ENCODE data around the gene EDEM1.

DNA sequence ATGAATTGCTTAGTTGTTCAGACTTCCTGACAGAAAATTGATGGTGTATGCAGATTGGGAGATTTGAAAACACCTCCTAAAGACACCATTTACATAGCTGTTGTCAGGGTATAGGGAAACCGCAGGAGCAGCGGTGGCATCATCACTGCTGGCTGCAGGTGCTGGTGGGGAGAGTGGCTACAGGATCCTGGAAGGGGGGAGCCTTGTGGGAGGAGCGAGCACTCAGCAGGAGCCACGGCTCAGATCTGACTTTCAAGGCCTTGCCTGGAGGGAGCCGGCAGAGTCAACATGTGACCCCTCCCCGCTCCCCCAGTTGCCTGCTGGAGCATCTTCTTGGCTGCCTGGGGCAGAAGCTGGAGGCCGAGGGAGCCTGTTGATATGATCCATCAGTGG is 26.1 kb downstream of the EDEM1 start:
- TF ChIP-seq, protein P1, sequence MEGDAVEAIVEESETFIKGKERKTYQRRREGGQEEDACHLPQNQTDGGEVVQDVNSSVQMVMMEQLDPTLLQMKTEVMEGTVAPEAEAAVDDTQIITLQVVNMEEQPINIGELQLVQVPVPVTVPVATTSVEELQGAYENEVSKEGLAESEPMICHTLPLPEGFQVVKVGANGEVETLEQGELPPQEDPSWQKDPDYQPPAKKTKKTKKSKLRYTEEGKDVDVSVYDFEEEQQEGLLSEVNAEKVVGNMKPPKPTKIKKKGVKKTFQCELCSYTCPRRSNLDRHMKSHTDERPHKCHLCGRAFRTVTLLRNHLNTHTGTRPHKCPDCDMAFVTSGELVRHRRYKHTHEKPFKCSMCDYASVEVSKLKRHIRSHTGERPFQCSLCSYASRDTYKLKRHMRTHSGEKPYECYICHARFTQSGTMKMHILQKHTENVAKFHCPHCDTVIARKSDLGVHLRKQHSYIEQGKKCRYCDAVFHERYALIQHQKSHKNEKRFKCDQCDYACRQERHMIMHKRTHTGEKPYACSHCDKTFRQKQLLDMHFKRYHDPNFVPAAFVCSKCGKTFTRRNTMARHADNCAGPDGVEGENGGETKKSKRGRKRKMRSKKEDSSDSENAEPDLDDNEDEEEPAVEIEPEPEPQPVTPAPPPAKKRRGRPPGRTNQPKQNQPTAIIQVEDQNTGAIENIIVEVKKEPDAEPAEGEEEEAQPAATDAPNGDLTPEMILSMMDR (IDR thresholded peaks at IDR 0.05) = no peak
- TF ChIP-seq IRF2 (CRISPR knock-in tag; IDR thresholded peaks at IDR 0.05; ENCODE audit: borderline replicate concordance, low read depth) = no peak
- TF ChIP-seq, protein P2, sequence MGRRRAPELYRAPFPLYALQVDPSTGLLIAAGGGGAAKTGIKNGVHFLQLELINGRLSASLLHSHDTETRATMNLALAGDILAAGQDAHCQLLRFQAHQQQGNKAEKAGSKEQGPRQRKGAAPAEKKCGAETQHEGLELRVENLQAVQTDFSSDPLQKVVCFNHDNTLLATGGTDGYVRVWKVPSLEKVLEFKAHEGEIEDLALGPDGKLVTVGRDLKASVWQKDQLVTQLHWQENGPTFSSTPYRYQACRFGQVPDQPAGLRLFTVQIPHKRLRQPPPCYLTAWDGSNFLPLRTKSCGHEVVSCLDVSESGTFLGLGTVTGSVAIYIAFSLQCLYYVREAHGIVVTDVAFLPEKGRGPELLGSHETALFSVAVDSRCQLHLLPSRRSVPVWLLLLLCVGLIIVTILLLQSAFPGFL (CRISPR knock-in tag; IDR thresholded peaks at IDR 0.05; ENCODE audit: borderline replicate concordance) = no peak
- TF ChIP-seq ZBTB21 (CRISPR knock-in tag; IDR thresholded peaks at IDR 0.05; ENCODE audit: borderline replicate concordance) = no peak
- TF ChIP-seq, protein P3, sequence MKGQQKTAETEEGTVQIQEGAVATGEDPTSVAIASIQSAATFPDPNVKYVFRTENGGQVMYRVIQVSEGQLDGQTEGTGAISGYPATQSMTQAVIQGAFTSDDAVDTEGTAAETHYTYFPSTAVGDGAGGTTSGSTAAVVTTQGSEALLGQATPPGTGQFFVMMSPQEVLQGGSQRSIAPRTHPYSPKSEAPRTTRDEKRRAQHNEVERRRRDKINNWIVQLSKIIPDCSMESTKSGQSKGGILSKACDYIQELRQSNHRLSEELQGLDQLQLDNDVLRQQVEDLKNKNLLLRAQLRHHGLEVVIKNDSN (CRISPR knock-in tag; IDR thresholded peaks at IDR 0.05) = peak; percentile 58; the same call in 1 of the 2 replicates
- TF ChIP-seq, protein P4, sequence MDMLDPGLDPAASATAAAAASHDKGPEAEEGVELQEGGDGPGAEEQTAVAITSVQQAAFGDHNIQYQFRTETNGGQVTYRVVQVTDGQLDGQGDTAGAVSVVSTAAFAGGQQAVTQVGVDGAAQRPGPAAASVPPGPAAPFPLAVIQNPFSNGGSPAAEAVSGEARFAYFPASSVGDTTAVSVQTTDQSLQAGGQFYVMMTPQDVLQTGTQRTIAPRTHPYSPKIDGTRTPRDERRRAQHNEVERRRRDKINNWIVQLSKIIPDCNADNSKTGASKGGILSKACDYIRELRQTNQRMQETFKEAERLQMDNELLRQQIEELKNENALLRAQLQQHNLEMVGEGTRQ (CRISPR knock-in tag; IDR thresholded peaks at IDR 0.05) = peak; percentile 83
- no peak for TF ChIP-seq JUN (CRISPR knock-in tag; IDR thresholded peaks at IDR 0.05)
- TF ChIP-seq CREM (CRISPR knock-in tag; IDR thresholded peaks at IDR 0.05) = no peak
- TF ChIP-seq, protein P5, sequence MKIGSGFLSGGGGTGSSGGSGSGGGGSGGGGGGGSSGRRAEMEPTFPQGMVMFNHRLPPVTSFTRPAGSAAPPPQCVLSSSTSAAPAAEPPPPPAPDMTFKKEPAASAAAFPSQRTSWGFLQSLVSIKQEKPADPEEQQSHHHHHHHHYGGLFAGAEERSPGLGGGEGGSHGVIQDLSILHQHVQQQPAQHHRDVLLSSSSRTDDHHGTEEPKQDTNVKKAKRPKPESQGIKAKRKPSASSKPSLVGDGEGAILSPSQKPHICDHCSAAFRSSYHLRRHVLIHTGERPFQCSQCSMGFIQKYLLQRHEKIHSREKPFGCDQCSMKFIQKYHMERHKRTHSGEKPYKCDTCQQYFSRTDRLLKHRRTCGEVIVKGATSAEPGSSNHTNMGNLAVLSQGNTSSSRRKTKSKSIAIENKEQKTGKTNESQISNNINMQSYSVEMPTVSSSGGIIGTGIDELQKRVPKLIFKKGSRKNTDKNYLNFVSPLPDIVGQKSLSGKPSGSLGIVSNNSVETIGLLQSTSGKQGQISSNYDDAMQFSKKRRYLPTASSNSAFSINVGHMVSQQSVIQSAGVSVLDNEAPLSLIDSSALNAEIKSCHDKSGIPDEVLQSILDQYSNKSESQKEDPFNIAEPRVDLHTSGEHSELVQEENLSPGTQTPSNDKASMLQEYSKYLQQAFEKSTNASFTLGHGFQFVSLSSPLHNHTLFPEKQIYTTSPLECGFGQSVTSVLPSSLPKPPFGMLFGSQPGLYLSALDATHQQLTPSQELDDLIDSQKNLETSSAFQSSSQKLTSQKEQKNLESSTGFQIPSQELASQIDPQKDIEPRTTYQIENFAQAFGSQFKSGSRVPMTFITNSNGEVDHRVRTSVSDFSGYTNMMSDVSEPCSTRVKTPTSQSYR (CRISPR knock-in tag; IDR thresholded peaks at IDR 0.05) = no peak
- no peak for TF ChIP-seq NR1H2 (CRISPR knock-in tag; IDR thresholded peaks at IDR 0.05)
- TF ChIP-seq, protein P6, sequence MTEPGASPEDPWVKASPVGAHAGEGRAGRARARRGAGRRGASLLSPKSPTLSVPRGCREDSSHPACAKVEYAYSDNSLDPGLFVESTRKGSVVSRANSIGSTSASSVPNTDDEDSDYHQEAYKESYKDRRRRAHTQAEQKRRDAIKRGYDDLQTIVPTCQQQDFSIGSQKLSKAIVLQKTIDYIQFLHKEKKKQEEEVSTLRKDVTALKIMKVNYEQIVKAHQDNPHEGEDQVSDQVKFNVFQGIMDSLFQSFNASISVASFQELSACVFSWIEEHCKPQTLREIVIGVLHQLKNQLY (CRISPR knock-in tag; IDR thresholded peaks at IDR 0.05) = no peak

Measured in WTC11 (cell line).